Erythroblast (primary cell): ENCODE measurements around the gene MYRIP.

ENCODE experiments used
- GATA1 ChIP-seq: IDR thresholded peaks from 2 replicates; pipeline ENCODE4 v1.6.1; 2011; ENCODE audit warnings: low read depth, mild to moderate bottlenecking, control low read depth, low read length, moderate library complexity
- POLR2A ChIP-seq: IDR thresholded peaks from 2 replicates; pipeline ENCODE4 v1.6.1; 2011; ENCODE audit warnings: mild to moderate bottlenecking, low read length

DNA sequence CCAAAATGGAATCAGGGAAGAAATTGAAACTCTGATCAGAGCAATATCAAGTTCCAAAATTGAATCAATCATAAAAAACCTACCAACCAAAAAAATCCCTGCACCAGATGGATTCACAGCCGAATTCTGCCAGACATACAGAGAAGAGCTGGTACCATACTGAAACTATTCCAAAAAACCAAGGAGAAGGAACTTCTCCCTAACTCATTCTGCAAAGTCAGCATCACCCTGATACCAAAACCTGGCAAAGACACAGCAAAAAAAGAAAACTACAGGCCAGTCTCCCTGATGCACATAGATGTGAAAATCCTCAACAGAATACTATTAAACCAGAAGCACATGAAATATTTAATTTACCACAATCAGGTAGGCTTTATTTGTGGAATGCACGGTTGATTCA lies 118.1 kb downstream of the MYRIP start:
- TF ChIP-seq POLR2A (no peak), GATA1 (no peak)
